ENCODE measurements around the gene ASB3. TPM values are rescaled to one million over a fixed set of nuclear protein-coding genes. Genes with fewer than 3 reads are reported as not detected.

The ASB3 gene
- total RNA-seq: 20.9 and 24.9 TPM in 2 replicates

GRCh38 chr2:53786705-53787613, at the start of gene ASB3, which contains the start of gene ERLEC1:
ASB3 (minus strand) TSS chr2:53786953; CDS start chr2:53765572, 21,381 bp downstream.
ERLEC1 (plus strand) TSS chr2:53787044; CDS start chr2:53787211, 167 bp downstream.

GRCh38 chr2:53767405-53768241, 19.1 kb downstream of the ASB3 start, which contains the start of gene CHAC2:
CHAC2 (plus strand) TSS chr2:53767804; CDS start chr2:53767887, 83 bp downstream.

Other genes with a start within 250 kb of the ASB3 start
- 14.9 and 20.0 TPM in 2 replicates for gene CHAC2, start 19.1 kb downstream of the ASB3 start, total RNA-seq
- gene ERLEC1, start 91 bp upstream of the ASB3 start, total RNA-seq: 59.7 and 86.6 TPM in 2 replicates
- gene GPR75, start 73.0 kb upstream of the ASB3 start, total RNA-seq: 4.9 and 6.3 TPM in 2 replicates
- gene PSME4, start 184.0 kb upstream of the ASB3 start, total RNA-seq: 153 and 179 TPM in 2 replicates